ENCODE measurements around the gene ARID1B.

- TF ChIP-seq, protein P1, sequence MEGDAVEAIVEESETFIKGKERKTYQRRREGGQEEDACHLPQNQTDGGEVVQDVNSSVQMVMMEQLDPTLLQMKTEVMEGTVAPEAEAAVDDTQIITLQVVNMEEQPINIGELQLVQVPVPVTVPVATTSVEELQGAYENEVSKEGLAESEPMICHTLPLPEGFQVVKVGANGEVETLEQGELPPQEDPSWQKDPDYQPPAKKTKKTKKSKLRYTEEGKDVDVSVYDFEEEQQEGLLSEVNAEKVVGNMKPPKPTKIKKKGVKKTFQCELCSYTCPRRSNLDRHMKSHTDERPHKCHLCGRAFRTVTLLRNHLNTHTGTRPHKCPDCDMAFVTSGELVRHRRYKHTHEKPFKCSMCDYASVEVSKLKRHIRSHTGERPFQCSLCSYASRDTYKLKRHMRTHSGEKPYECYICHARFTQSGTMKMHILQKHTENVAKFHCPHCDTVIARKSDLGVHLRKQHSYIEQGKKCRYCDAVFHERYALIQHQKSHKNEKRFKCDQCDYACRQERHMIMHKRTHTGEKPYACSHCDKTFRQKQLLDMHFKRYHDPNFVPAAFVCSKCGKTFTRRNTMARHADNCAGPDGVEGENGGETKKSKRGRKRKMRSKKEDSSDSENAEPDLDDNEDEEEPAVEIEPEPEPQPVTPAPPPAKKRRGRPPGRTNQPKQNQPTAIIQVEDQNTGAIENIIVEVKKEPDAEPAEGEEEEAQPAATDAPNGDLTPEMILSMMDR (conservative IDR thresholded peaks at IDR 0.05; ENCODE audit: low read depth, low read length) = no peak
- TF ChIP-seq EZH2 (IDR thresholded peaks at IDR 0.05; ENCODE audit: low read length, unreplicated experiment) = no peak
- no peak for TF ChIP-seq EZH2phosphoT487 (IDR thresholded peaks at IDR 0.05; ENCODE audit: borderline replicate concordance, low read length)
Observed at GRCh38 chr6:156944412-156944811, 167.2 kb downstream of the ARID1B start.
